Mammary epithelial cell (primary cell): ENCODE data around the gene BLNK.

ENCODE experiments used
- CTCF ChIP-seq, 2 donors: IDR thresholded peaks in 1 of 2; conservative IDR thresholded peaks in 1 of 2; 2 replicates each; pipeline ENCODE4 v1.5.1; 2011 to 2012; ENCODE audit warnings: inconsistent platforms in 2 of 2, low read length in 2 of 2, mild to moderate bottlenecking in 2 of 2, control low read depth in 1 of 2, low read depth in 1 of 2; ENCODE audit not compliant: insufficient read depth in 1 of 2; ENCODE audit errors: extremely low read depth in 1 of 2
- EZH2 ChIP-seq: IDR thresholded peaks from 2 replicates; pipeline ENCODE4 v1.6.1; 2012; ENCODE audit warnings: low read length, inconsistent platforms, borderline replicate concordance

- TF ChIP-seq CTCF (conservative IDR thresholded peaks at IDR 0.05 in 1 of 2, IDR thresholded peaks at IDR 0.05 in 1 of 2; ENCODE audit: extremely low read depth in 1 of 2, insufficient read depth in 1 of 2, low read depth in 1 of 2, low read length in 2 of 2) = no peak
- TF ChIP-seq EZH2 = no peak
Observed at GRCh38 chr10:96201525-96201924, 69.8 kb downstream of the BLNK start.
